A549 (cell line): Measurements from ENCODE around the gene MARCHF6. TPM values are rescaled to one million over a fixed set of nuclear protein-coding genes. Genes with fewer than 3 reads are reported as not detected.
"Not testable (repeated sequence)": the region's sequence is repeated elsewhere in the genome, so short reads cannot be mapped to it uniquely, and the experiment has no call there.

Experiments used
- ATAC-seq, 2 experiments: fragments of 200-7000 bp in 1 of 2; fragments of >200 bp in 1 of 2; cut with Nextera tagmentation in 1 of 2; cut with Tn5 transposase in 1 of 2; 3 replicates each; pipeline versions ENCODE4 v1.8.0 to v1.9.1; 2018 to 2020; ENCODE audit warnings: mild to moderate bottlenecking in 1 of 2, moderate library complexity in 1 of 2
- CTCF ChIA-PET: fragments of 300-600 bp; sonication (Branson Sonifier 250); formaldehyde crosslinking; extraction: SDS; loops from one replicate; lab custom pipeline; 2021; ENCODE audit warnings: antibody characterized with exemption, inconsistent platforms; lab: Yijun Ruan, JAX
- POLR2A ChIA-PET: fragments of 350-600 bp; formaldehyde crosslinking; extraction: SDS; loops from one replicate; lab custom pipeline; 2021; ENCODE audit warnings: antibody characterized with exemption, inconsistent platforms; lab: Yijun Ruan, JAX
- DNase-seq, 2 experiments: peaks; one replicate each; pipeline versions ENCODE4 v3.0.0 to v3.0.0-alpha.2; 2011 to 2016; ENCODE audit warnings: low read depth in 1 of 2, low spot score in 1 of 2
- FAIRE-seq: peaks from 2 replicates; lab custom pipeline; 2011; peaks lifted over from hg19 to GRCh38; lab: Jason Lieb, UNC
- H3K27ac ChIP-seq, 2 experiments: fragments of >200 bp; sonication (Bioruptor Twin); formaldehyde crosslinking; 3 replicates each; pipeline ENCODE4 v1.5.1; 2016 to 2017
- H3K4me1 ChIP-seq: fragments of >200 bp; sonication (Bioruptor Twin); formaldehyde crosslinking; 3 replicates; pipeline ENCODE4 v1.6.1; 2016
- H3K4me2 ChIP-seq: fragments of >200 bp; sonication (Bioruptor Twin); formaldehyde crosslinking; 3 replicates; pipeline ENCODE4 v1.6.1; 2016
- H3K4me3 ChIP-seq: fragments of >200 bp; sonication (Bioruptor Twin); formaldehyde crosslinking; 3 replicates; pipeline ENCODE4 v1.5.1; 2016
- H3K9me3 ChIP-seq: fragments of >200 bp; sonication (Bioruptor Twin); formaldehyde crosslinking; 3 replicates; pipeline ENCODE4 v1.6.1; 2016
- BHLHE40 ChIP-seq: IDR thresholded peaks from 2 replicates; pipeline ENCODE4 v1.6.1; 2012; ENCODE audit warnings: low read depth, low read length, inconsistent platforms
- CBX2 ChIP-seq: fragments of 200-600 bp; sonication (generic); IDR thresholded peaks from 2 replicates; pipeline ENCODE4 v1.6.1; 2016; ENCODE audit warnings: low read depth, mild to moderate bottlenecking, borderline replicate concordance
- CBX8 ChIP-seq: fragments of 200-600 bp; sonication (generic); IDR thresholded peaks from 2 replicates; pipeline ENCODE4 v1.6.1; 2016
- CHD4 ChIP-seq: fragments of 200-600 bp; sonication (generic); IDR thresholded peaks from 2 replicates; pipeline ENCODE4 v1.6.1; 2016; ENCODE audit warnings: antibody characterized with exemption, mild to moderate bottlenecking, borderline replicate concordance
- EHMT2 ChIP-seq: fragments of 200-600 bp; sonication (generic); IDR thresholded peaks from 2 replicates; pipeline ENCODE4 v1.6.1; 2016; ENCODE audit warnings: antibody characterized with exemption, low read depth, mild to moderate bottlenecking, moderate library complexity
- ESRRA ChIP-seq: fragments of 150-350 bp; IDR thresholded peaks from 2 replicates; pipeline ENCODE4 v1.6.1; 2014; ENCODE audit warnings: mild to moderate bottlenecking, low read length, borderline replicate concordance
- FOSL2 ChIP-seq, 2 experiments: fragments of 450-650 bp in 1 of 2; fragments of >200 bp in 1 of 2; sonication (Bioruptor Twin) in 1 of 2; formaldehyde crosslinking; IDR thresholded peaks; 2 replicates each; pipeline versions ENCODE4 v1.5.0 to v1.6.1; 2016 to 2020; ENCODE audit warnings: mild to moderate bottlenecking in 1 of 2, moderate library complexity in 1 of 2
- HOXB5 ChIP-seq: fragments of 250-450 bp; sonication (Bioruptor Pico); IDR thresholded peaks from 2 replicates; pipeline ENCODE4 v1.5.0; 2020; ENCODE audit warnings: mild to moderate bottlenecking, moderate library complexity
- NFE2L2 ChIP-seq: fragments of 150-350 bp; conservative IDR thresholded peaks from 2 replicates; pipeline ENCODE4 v1.6.1; 2014; ENCODE audit warnings: low read length
- NPAS2 ChIP-seq: fragments of 250-450 bp; sonication (Bioruptor Pico); IDR thresholded peaks from 2 replicates; pipeline ENCODE4 v1.8.0; 2022; ENCODE audit warnings: mild to moderate bottlenecking, moderate library complexity, borderline replicate concordance
- NR3C1 ChIP-seq: fragments of >200 bp; sonication (Bioruptor Twin); formaldehyde crosslinking; IDR thresholded peaks from 3 replicates; pipeline ENCODE4 v1.6.1; 2017
- PHF8 ChIP-seq: fragments of 200-600 bp; sonication (generic); IDR thresholded peaks from 2 replicates; pipeline ENCODE4 v1.6.1; 2016; ENCODE audit warnings: low read depth, mild to moderate bottlenecking, antibody characterized with exemption, moderate library complexity, borderline replicate concordance
- REST ChIP-seq: fragments of 200-600 bp; sonication (generic); IDR thresholded peaks from 2 replicates; pipeline ENCODE4 v1.6.1; 2016; ENCODE audit warnings: antibody characterized with exemption, mild to moderate bottlenecking, moderate library complexity
- RNF2 ChIP-seq: fragments of 200-600 bp; sonication (generic); IDR thresholded peaks from 2 replicates; pipeline ENCODE4 v1.6.1; 2016; ENCODE audit warnings: low read depth, mild to moderate bottlenecking, antibody characterized with exemption, moderate library complexity, borderline replicate concordance
- SREBF2 ChIP-seq: fragments of 450-650 bp; IDR thresholded peaks from 2 replicates; pipeline ENCODE4 v1.6.1; 2014; ENCODE audit warnings: mild to moderate bottlenecking, moderate library complexity
- TP53 ChIP-seq: fragments of 250-450 bp; sonication (Bioruptor Pico); IDR thresholded peaks from 2 replicates; pipeline ENCODE4 v1.5.0; 2021; ENCODE audit warnings: mild to moderate bottlenecking, moderate library complexity
- ZC3H11A ChIP-seq: fragments of 450-650 bp; IDR thresholded peaks from 2 replicates; pipeline ENCODE4 v1.6.1; 2014; ENCODE audit warnings: antibody characterized with exemption, mild to moderate bottlenecking
- ZSCAN20 ChIP-seq: fragments of 250-450 bp; sonication (Bioruptor Pico); IDR thresholded peaks from 2 replicates; pipeline ENCODE4 v1.8.0; 2022; ENCODE audit warnings: mild to moderate bottlenecking, moderate library complexity
- WGBS: methylation state at CpG from one replicate; pipeline ENCODE4 v1.1.6; 2017; ENCODE audit errors: missing lambda C conversion rate; 5-methylcytosine and 5-hydroxymethylcytosine counted together
- polyA plus RNA-seq, 4 experiments: library from polyadenylated mRNA; depleted of rRNA in 3 of 4; stranded (reverse); fragments of >200 nt; fragmentation: RNase III in 1 of 4; extraction: RNeasy Plus Mini Kit Qiagen cat#74134 plus additional on column Dnase treatment in 1 of 4; gene quantifications; 2 replicates in 3 of 4; 3 replicates in 1 of 4; pipeline ENCODE4 v1.2.3, GENCODE V29; 2011 to 2017
- TF ChIP-seq, protein P1 (sequence below): IDR thresholded peaks from 2 replicates; pipeline ENCODE4 v1.6.1; 2012
- TF ChIP-seq, protein P2 (sequence below): IDR thresholded peaks from 2 replicates; pipeline ENCODE4 v1.6.1; 2012

Gene MARCHF6
- polyA plus RNA-seq, 2 of the 4 experiments (the other 2 are of a cell fraction) = 48.7 to 119 TPM

- H3K4me2 ChIP-seq = no peak overlapping the region
- CTCF ChIA-PET = interaction anchor here (0.6 kb wide), 1 partner anchor 123 kb away, joined by 3 read pairs; no protein-coding TSS in a partner anchor
- no peak for DNase-seq
Measured at GRCh38 chr5:10391130-10391529, 37.6 kb downstream of the MARCHF6 start.

DNA sequence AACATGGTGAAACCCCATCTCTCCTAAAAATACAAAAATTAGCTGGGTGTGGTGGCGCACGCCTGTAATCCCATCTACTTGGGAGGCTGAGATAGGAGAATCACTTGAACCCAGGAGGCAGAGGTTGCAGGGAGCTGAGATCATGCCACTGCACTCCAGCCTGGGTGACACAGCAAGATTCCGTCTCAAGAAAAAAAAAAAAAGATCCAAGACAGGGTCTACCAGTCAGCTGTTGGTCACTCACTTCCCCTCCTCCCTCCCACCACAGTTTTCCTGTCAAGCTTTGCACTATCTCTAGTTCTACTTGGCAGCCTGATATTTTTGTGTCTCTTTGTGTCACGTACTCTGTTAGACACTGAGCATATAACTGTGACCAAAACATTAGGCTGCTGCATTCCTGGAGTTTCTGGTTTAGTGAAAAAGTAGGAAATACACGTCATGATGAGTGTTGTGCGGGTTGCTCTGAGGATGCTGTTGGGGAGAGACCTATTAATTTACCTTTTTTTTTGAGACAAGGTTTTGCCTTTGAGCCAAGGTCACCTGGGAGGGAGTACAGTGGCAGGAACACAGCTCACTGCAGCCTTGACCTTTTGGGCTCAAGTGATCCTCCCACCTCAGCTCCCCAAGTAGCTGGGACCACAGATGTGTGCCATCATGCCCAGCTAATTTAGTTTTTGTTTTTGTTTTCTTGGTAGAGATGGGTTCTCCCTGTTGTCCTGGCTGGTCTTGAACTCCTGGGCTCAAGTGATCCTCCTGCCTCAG lies 39.3 kb downstream of the MARCHF6 start:
- POLR2A ChIA-PET = interaction anchor here (1.3 kb wide), 1 partner anchor 39 kb away, joined by 5 read pairs; the partner anchor contains the start of gene MARCHF6
- CTCF ChIA-PET = interaction anchor here (0.9 to 1.6 kb wide), 8 partner anchors 11 to 109 kb away, joined by 3 to 6 read pairs (median 3); no protein-coding TSS in a partner anchor
- H3K4me1 ChIP-seq, H3K4me2 ChIP-seq, FAIRE-seq, DNase-seq, H3K9me3 ChIP-seq, ATAC-seq, H3K4me3 ChIP-seq, H3K27ac ChIP-seq: not testable (repeated sequence)
- WGBS = 95% methylated on average over 6 of the region's 6 CpGs

More at GRCh38 chr5:10391130-10391529, 37.6 kb downstream of the MARCHF6 start:
- ATAC-seq (no peak), FAIRE-seq (no peak)
- TF ChIP-seq CBX8 (no peak), ZC3H11A (no peak), REST (no peak), NPAS2 (CRISPR knock-in tag) (no peak), ZSCAN20 (CRISPR knock-in tag) (no peak), SREBF2 (no peak), HOXB5 (CRISPR knock-in tag) (no peak), CHD4 (no peak), TP53 (CRISPR knock-in tag) (no peak), RNF2 (no peak), NR3C1 (no peak), CBX2 (no peak), NFE2L2 (no peak), ESRRA (no peak), EHMT2 (no peak)
- TF ChIP-seq, protein P1, sequence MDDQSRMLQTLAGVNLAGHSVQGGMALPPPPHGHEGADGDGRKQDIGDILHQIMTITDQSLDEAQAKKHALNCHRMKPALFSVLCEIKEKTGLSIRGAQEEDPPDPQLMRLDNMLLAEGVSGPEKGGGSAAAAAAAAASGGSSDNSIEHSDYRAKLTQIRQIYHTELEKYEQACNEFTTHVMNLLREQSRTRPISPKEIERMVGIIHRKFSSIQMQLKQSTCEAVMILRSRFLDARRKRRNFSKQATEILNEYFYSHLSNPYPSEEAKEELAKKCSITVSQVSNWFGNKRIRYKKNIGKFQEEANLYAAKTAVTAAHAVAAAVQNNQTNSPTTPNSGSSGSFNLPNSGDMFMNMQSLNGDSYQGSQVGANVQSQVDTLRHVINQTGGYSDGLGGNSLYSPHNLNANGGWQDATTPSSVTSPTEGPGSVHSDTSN = no peak
- TF ChIP-seq, protein P2, sequence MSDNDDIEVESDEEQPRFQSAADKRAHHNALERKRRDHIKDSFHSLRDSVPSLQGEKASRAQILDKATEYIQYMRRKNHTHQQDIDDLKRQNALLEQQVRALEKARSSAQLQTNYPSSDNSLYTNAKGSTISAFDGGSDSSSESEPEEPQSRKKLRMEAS = no peak
- H3K4me3 ChIP-seq = no peak overlapping the region
- POLR2A ChIA-PET = no interaction called here
- no peaks in the 10 kb centered on the region for H3K4me1 ChIP-seq
- no peaks in the 10 kb centered on the region for H3K9me3 ChIP-seq
- WGBS = 100% methylated on average over 1 of the region's 1 CpG
- no peak overlapping the region for H3K27ac ChIP-seq

GRCh38 chr5:10393491-10393890 lies 40.0 kb downstream of the MARCHF6 start:
- ATAC-seq = no peak
- H3K4me3 ChIP-seq = no peak overlapping the region
- H3K4me2 ChIP-seq = no peak overlapping the region
- no peak for TF ChIP-seq FOSL2 (IDR thresholded peaks at IDR 0.05)
- no peak for TF ChIP-seq FOSL2 (CRISPR knock-in tag; IDR thresholded peaks at IDR 0.05)
- TF ChIP-seq BHLHE40 = no peak
- TF ChIP-seq RNF2 = no peak
- no peak for TF ChIP-seq CBX2
- TF ChIP-seq CHD4 = no peak
- no peak for TF ChIP-seq REST
- no peak for TF ChIP-seq PHF8
- TF ChIP-seq SREBF2 = no peak
- POLR2A ChIA-PET = interaction anchor here (1.3 kb wide), 1 partner anchor 40 kb away, joined by 5 read pairs; the partner anchor contains the start of gene MARCHF6
- CTCF ChIA-PET = interaction anchor here (0.9 to 1.6 kb wide), 6 partner anchors 25 to 110 kb away, joined by 3 to 6 read pairs (median 3); no protein-coding TSS in a partner anchor
- H3K27ac ChIP-seq = no peak overlapping the region
- WGBS = 95% methylated on average over 2 of the region's 2 CpGs
- no peaks in the 10 kb centered on the region for H3K4me1 ChIP-seq
- FAIRE-seq = no peak
- no peaks in the 10 kb centered on the region for H3K9me3 ChIP-seq
- DNase-seq = no peak
